Measurements from ENCODE around the gene STK31.
"Not testable (repeated sequence)": the region's sequence is repeated elsewhere in the genome, so short reads cannot be mapped to it uniquely, and the experiment has no call there.

Gene STK31

GRCh38 chr7:23691320-23691719 is 18.7 kb upstream of the STK31 start:
- no peak for TF ChIP-seq POLR2A (IDR thresholded peaks at IDR 0.05; ENCODE audit: low read length)
- no peak for DNase-seq

GRCh38 chr7:23693224-23693623 is 16.8 kb upstream of the STK31 start:
- TF ChIP-seq POLR2A (IDR thresholded peaks at IDR 0.05; ENCODE audit: low read length) (no peak), GATA1 (IDR thresholded peaks at IDR 0.05; ENCODE audit: low read depth, low read length) (no peak)
- no peak for DNase-seq

GRCh38 chr7:23696916-23697441 is 13.0 kb upstream of the STK31 start:
- DNase-seq = peak; percentile 75 to 85
- TF ChIP-seq POLR2A (IDR thresholded peaks at IDR 0.05; ENCODE audit: low read length) (no peak), GATA1 (IDR thresholded peaks at IDR 0.05; ENCODE audit: low read depth, low read length) (no peak)

GRCh38 chr7:23698822-23699221 is 11.2 kb upstream of the STK31 start:
- TF ChIP-seq POLR2A (IDR thresholded peaks at IDR 0.05; ENCODE audit: low read length) (no peak), GATA1 (IDR thresholded peaks at IDR 0.05; ENCODE audit: low read depth, low read length) (no peak)
- DNase-seq = no peak

- no peak for TF ChIP-seq POLR2A (IDR thresholded peaks at IDR 0.05; ENCODE audit: low read length)
- no peak for TF ChIP-seq GATA1 (IDR thresholded peaks at IDR 0.05; ENCODE audit: low read depth, low read length)
- no peak for DNase-seq
Measured at GRCh38 chr7:23700046-23700445, 10.0 kb upstream of the STK31 start.

GRCh38 chr7:23709081-23709750 is 803 bp upstream of the STK31 start:
- DNase-seq = no peak
- no peak for TF ChIP-seq POLR2A (IDR thresholded peaks at IDR 0.05; ENCODE audit: low read length)
- no peak for TF ChIP-seq GATA1 (IDR thresholded peaks at IDR 0.05; ENCODE audit: low read depth, low read length)

GRCh38 chr7:23712368-23713284 is 2.6 kb downstream of the STK31 start:
- TF ChIP-seq POLR2A (IDR thresholded peaks at IDR 0.05; ENCODE audit: low read length) (no peak), GATA1 (IDR thresholded peaks at IDR 0.05; ENCODE audit: low read depth, low read length) (no peak)
- peak; percentile 53 to 72 for DNase-seq

- DNase-seq = no peak
- TF ChIP-seq POLR2A (IDR thresholded peaks at IDR 0.05; ENCODE audit: low read length) (no peak), GATA1 (IDR thresholded peaks at IDR 0.05; ENCODE audit: low read depth, low read length) (no peak)
Measured at GRCh38 chr7:23713285-23714149, 3.5 kb downstream of the STK31 start.

GRCh38 chr7:23714150-23714464 is 4.1 kb downstream of the STK31 start:
- no peak for TF ChIP-seq GATA1 (IDR thresholded peaks at IDR 0.05; ENCODE audit: low read depth, low read length)
- TF ChIP-seq POLR2A (IDR thresholded peaks at IDR 0.05; ENCODE audit: low read length) = no peak
- DNase-seq = no peak

- DNase-seq = no peak
Measured at GRCh38 chr7:23714579-23714978, 4.6 kb downstream of the STK31 start.

GRCh38 chr7:23715099-23715498 is 5.1 kb downstream of the STK31 start:
- TF ChIP-seq POLR2A (IDR thresholded peaks at IDR 0.05; ENCODE audit: low read length) (no peak), GATA1 (IDR thresholded peaks at IDR 0.05; ENCODE audit: low read depth, low read length) (no peak)
- no peak for DNase-seq

More at GRCh38 chr7:23714579-23714978, 4.6 kb downstream of the STK31 start:
- no peak for TF ChIP-seq GATA1 (IDR thresholded peaks at IDR 0.05; ENCODE audit: low read depth, low read length)
- TF ChIP-seq POLR2A (IDR thresholded peaks at IDR 0.05; ENCODE audit: low read length) = no peak

GRCh38 chr7:23717788-23718187 is 7.8 kb downstream of the STK31 start:
- TF ChIP-seq POLR2A (IDR thresholded peaks at IDR 0.05; ENCODE audit: low read length) (no peak), GATA1 (IDR thresholded peaks at IDR 0.05; ENCODE audit: low read depth, low read length) (no peak)
- DNase-seq = no peak

- DNase-seq = no peak
- no peak for TF ChIP-seq POLR2A (IDR thresholded peaks at IDR 0.05; ENCODE audit: low read length)
- TF ChIP-seq GATA1 (IDR thresholded peaks at IDR 0.05; ENCODE audit: low read depth, low read length) = no peak
Measured at GRCh38 chr7:23721456-23721855, 11.4 kb downstream of the STK31 start.

- not testable (repeated sequence) for DNase-seq
Measured at GRCh38 chr7:23722587-23723216, 12.7 kb downstream of the STK31 start.

GRCh38 chr7:23724113-23724512 is 14.1 kb downstream of the STK31 start:
- DNase-seq = not testable (repeated sequence)

Measured in erythroblast (primary cell).